ENCODE measurements around the gene TMA7B. TPM values are rescaled to one million over a fixed set of nuclear protein-coding genes. Genes with fewer than 3 reads are reported as not detected.
A peak's percentile ranks its signal among the peaks of the same experiment; 100 is the strongest.

Gene TMA7B
- not detected for polyA plus RNA-seq (2013, experiment 1 of 2; ENCODE audit: insufficient read length)
- polyA plus RNA-seq (2013, experiment 2 of 2; ENCODE audit: insufficient read length), result not detected

- peak; percentile 76 for DNase-seq
Observed at GRCh38 chr22:39959640-39960447, at the start of gene TMA7B. TSS of gene TMA7B (plus strand) at chr22:39960397. CDS start at chr22:39964375, 3,978 bp downstream.

- no peak for DNase-seq
Observed at GRCh38 chr22:39910876-39911613, 49.2 kb upstream of the TMA7B start.

- no peak for DNase-seq
Observed at GRCh38 chr22:39913321-39913720, 46.9 kb upstream of the TMA7B start.

- no peak for DNase-seq
Observed at GRCh38 chr22:39913886-39914285, 46.3 kb upstream of the TMA7B start.

- DNase-seq, result no peak
Observed at GRCh38 chr22:39914584-39914983, 45.6 kb upstream of the TMA7B start.

- DNase-seq, result no peak
Observed at GRCh38 chr22:39915295-39915726, 44.9 kb upstream of the TMA7B start.

- no peak for DNase-seq
Observed at GRCh38 chr22:39916496-39916895, 43.7 kb upstream of the TMA7B start.

GRCh38 chr22:39917197-39917643 lies 43.0 kb upstream of the TMA7B start:
- DNase-seq, result no peak

GRCh38 chr22:39917776-39918495 lies 42.3 kb upstream of the TMA7B start:
- no peak for DNase-seq

GRCh38 chr22:39920134-39920743 lies 40.0 kb upstream of the TMA7B start:
- no peak for DNase-seq

- DNase-seq, result no peak
Observed at GRCh38 chr22:39923696-39924095, 36.5 kb upstream of the TMA7B start.

- DNase-seq, result no peak
Observed at GRCh38 chr22:39924286-39924685, 35.9 kb upstream of the TMA7B start.

- DNase-seq, result no peak
Observed at GRCh38 chr22:39925273-39925672, 34.9 kb upstream of the TMA7B start.

GRCh38 chr22:39925909-39926679 lies 34.1 kb upstream of the TMA7B start:
- DNase-seq, result no peak

- no peak for DNase-seq
Observed at GRCh38 chr22:39926753-39927152, 33.4 kb upstream of the TMA7B start.

GRCh38 chr22:39927544-39927943 lies 32.7 kb upstream of the TMA7B start:
- DNase-seq, result no peak

GRCh38 chr22:39928536-39929520 lies 31.4 kb upstream of the TMA7B start:
- no peak for DNase-seq

GRCh38 chr22:39931251-39931650 lies 28.9 kb upstream of the TMA7B start:
- DNase-seq, result no peak

GRCh38 chr22:39932166-39932565 lies 28.0 kb upstream of the TMA7B start:
- DNase-seq, result no peak

- peak; percentile 9 for DNase-seq
Observed at GRCh38 chr22:39932918-39933649, 27.1 kb upstream of the TMA7B start.
